PFSK-1 (cell line): ENCODE measurements around the gene LSM3.

Experiments used
- FOXP2 ChIP-seq: optimal IDR thresholded peaks from 2 replicates; pipeline ENCODE3; 2011; ENCODE audit warnings: borderline replicate concordance, control low read depth, inconsistent platforms; ENCODE audit not compliant: insufficient read depth; ENCODE audit errors: extremely low read length, extremely low read depth
- POLR2AphosphoS5 ChIP-seq: IDR thresholded peaks from 2 replicates; pipeline ENCODE4 v1.6.1; 2012; ENCODE audit warnings: low read depth, mild to moderate bottlenecking, control low read depth, low read length, moderate library complexity
- REST ChIP-seq, 2 experiments: IDR thresholded peaks; 2 replicates each; pipeline versions ENCODE4 v1.6.1 to v1.8.0; 2011 to 2012; ENCODE audit warnings: low read depth in 2 of 2, low read length in 2 of 2, control low read depth in 1 of 2, inconsistent platforms in 1 of 2, mild to moderate bottlenecking in 1 of 2, moderate library complexity in 1 of 2; ENCODE audit not compliant: insufficient read depth in 1 of 2
- SIN3A ChIP-seq: IDR thresholded peaks from 2 replicates; pipeline ENCODE4 v1.6.1; 2012; ENCODE audit warnings: mild to moderate bottlenecking, low read length, moderate library complexity, borderline replicate concordance; ENCODE audit not compliant: insufficient read depth
- TAF1 ChIP-seq: IDR thresholded peaks from 2 replicates; pipeline ENCODE4 v1.6.1; 2012; ENCODE audit warnings: low read length, control low read depth, borderline replicate concordance; ENCODE audit not compliant: insufficient read depth

The LSM3 gene

GRCh38 chr3:14202874-14203520 is 24.4 kb downstream of the LSM3 start:
- TF ChIP-seq POLR2AphosphoS5: no peak
- no peak for TF ChIP-seq FOXP2
- TF ChIP-seq TAF1: no peak
- no peak for TF ChIP-seq REST (IDR thresholded peaks at IDR 0.05; ENCODE audit: insufficient read depth in 1 of 2, low read depth in 2 of 2, low read length in 2 of 2)
- TF ChIP-seq SIN3A: no peak

- TF ChIP-seq SIN3A: no peak
- TF ChIP-seq FOXP2: no peak
- TF ChIP-seq REST (IDR thresholded peaks at IDR 0.05; ENCODE audit: insufficient read depth in 1 of 2, low read depth in 2 of 2, low read length in 2 of 2): no peak
- TF ChIP-seq TAF1: no peak
- no peak for TF ChIP-seq POLR2AphosphoS5
Observed at GRCh38 chr3:14203521-14204079, 25.0 kb downstream of the LSM3 start.

- TF ChIP-seq POLR2AphosphoS5 (no peak), TAF1 (no peak), FOXP2 (no peak), SIN3A (no peak), REST (IDR thresholded peaks at IDR 0.05; ENCODE audit: insufficient read depth in 1 of 2, low read depth in 2 of 2, low read length in 2 of 2) (no peak)
Observed at GRCh38 chr3:14204515-14205284, 26.1 kb downstream of the LSM3 start.

GRCh38 chr3:14206548-14207177 is 28.0 kb downstream of the LSM3 start:
- TF ChIP-seq SIN3A (no peak), TAF1 (no peak), FOXP2 (no peak), REST (IDR thresholded peaks at IDR 0.05; ENCODE audit: insufficient read depth in 1 of 2, low read depth in 2 of 2, low read length in 2 of 2) (no peak), POLR2AphosphoS5 (no peak)
